K562 (cell line): ENCODE measurements around the gene CUL9. TPM values are rescaled to one million over a fixed set of nuclear protein-coding genes. Genes with fewer than 3 reads are reported as not detected.

Experiments
- DACH1 ChIP-seq: fragments of 450-650 bp; IDR thresholded peaks from 2 replicates; pipeline ENCODE4 v1.6.1; 2018; ENCODE audit not compliant: partially characterized antibody
- DPF2 ChIP-seq: fragments of 450-650 bp; IDR thresholded peaks from 2 replicates; pipeline ENCODE4 v1.6.1; 2016
- FOXA1 ChIP-seq: fragments of 450-650 bp; IDR thresholded peaks from 2 replicates; pipeline ENCODE4 v1.6.1; 2016; ENCODE audit warnings: mild to moderate bottlenecking, borderline replicate concordance
- GATAD2A ChIP-seq: fragments of 450-650 bp; IDR thresholded peaks from 2 replicates; pipeline ENCODE4 v1.6.1; 2017
- GTF2E2 ChIP-seq: fragments of 200-800 bp; sonication (Bioruptor generic); IDR thresholded peaks from 2 replicates; pipeline ENCODE4 v1.6.1; 2016; ENCODE audit warnings: missing genetic modification characterization, missing compliant biosample characterization
- IRF2 ChIP-seq: sonication (generic); formaldehyde crosslinking; IDR thresholded peaks from 2 replicates; pipeline ENCODE4 v1.8.1; 2022; ENCODE audit warnings: mild to moderate bottlenecking, missing genetic modification reagents
- KAT2B ChIP-seq: IDR thresholded peaks from one replicate; pipeline ENCODE4 v1.6.1; 2012; ENCODE audit warnings: low read depth, mild to moderate bottlenecking, control low read depth, inconsistent platforms, low read length, moderate library complexity
- KDM1A ChIP-seq, 2 experiments: fragments of 450-650 bp; IDR thresholded peaks; 2 replicates each; pipeline ENCODE4 v1.6.1; 2016; ENCODE audit warnings: mild to moderate bottlenecking in 2 of 2
- KHSRP ChIP-seq: fragments of 450-650 bp; IDR thresholded peaks from 2 replicates; pipeline ENCODE4 v1.6.1; 2017
- MTA3 ChIP-seq: fragments of 450-650 bp; formaldehyde crosslinking; IDR thresholded peaks from 2 replicates; pipeline ENCODE4 v1.6.1; 2017; ENCODE audit warnings: mild to moderate bottlenecking, borderline replicate concordance
- PCBP2 ChIP-seq: fragments of 200-400 bp; formaldehyde crosslinking; IDR thresholded peaks from 2 replicates; pipeline ENCODE4 v1.6.1; 2018; ENCODE audit warnings: low read length, low read depth, mild to moderate bottlenecking, moderate library complexity; ENCODE audit not compliant: poor library complexity, severe bottlenecking
- PTTG1 ChIP-seq: fragments of 450-650 bp; IDR thresholded peaks from 2 replicates; pipeline ENCODE4 v1.6.1; 2016; ENCODE audit warnings: low read depth, mild to moderate bottlenecking, missing genetic modification characterization, missing compliant biosample characterization
- RBM17 ChIP-seq: fragments of 200-400 bp; formaldehyde crosslinking; IDR thresholded peaks from 2 replicates; pipeline ENCODE4 v1.6.1; 2017; ENCODE audit warnings: low read depth, mild to moderate bottlenecking, low read length, borderline replicate concordance
- SAP30 ChIP-seq: fragments of 200-600 bp; sonication (generic); IDR thresholded peaks from 2 replicates; pipeline ENCODE4 v1.6.1; 2012; ENCODE audit warnings: borderline replicate concordance, low read depth, mild to moderate bottlenecking, moderate library complexity, low read length, control low read depth, inconsistent platforms; ENCODE audit not compliant: insufficient read depth, poor library complexity, severe bottlenecking
- SIX5 ChIP-seq, 2 experiments: IDR thresholded peaks; 2 replicates each; pipeline ENCODE4 v1.6.1; 2011; ENCODE audit warnings: low read length in 2 of 2, borderline replicate concordance in 1 of 2, low read depth in 1 of 2, mild to moderate bottlenecking in 1 of 2, moderate library complexity in 1 of 2; ENCODE audit not compliant: insufficient read depth in 1 of 2
- SRSF3 ChIP-seq: fragments of 200-400 bp; formaldehyde crosslinking; IDR thresholded peaks from 2 replicates; pipeline ENCODE4 v1.6.1; 2016; ENCODE audit warnings: mild to moderate bottlenecking, low read length, moderate library complexity; ENCODE audit not compliant: insufficient read depth
- SRSF9 ChIP-seq: fragments of 200-400 bp; formaldehyde crosslinking; IDR thresholded peaks from 2 replicates; pipeline ENCODE4 v1.6.1; 2017; ENCODE audit warnings: low read depth, low read length, borderline replicate concordance
- STAT5A ChIP-seq: IDR thresholded peaks from 2 replicates; pipeline ENCODE4 v1.6.1; 2012; ENCODE audit warnings: low read length, inconsistent platforms, borderline replicate concordance
- TAF7 ChIP-seq: fragments of 450-650 bp; IDR thresholded peaks from 2 replicates; pipeline ENCODE4 v1.6.1; 2016; ENCODE audit warnings: missing genetic modification characterization, missing compliant biosample characterization
- TGIF2 ChIP-seq: sonication (generic); formaldehyde crosslinking; IDR thresholded peaks from 2 replicates; pipeline ENCODE4 v1.8.1; 2022; ENCODE audit warnings: mild to moderate bottlenecking, missing genetic modification reagents, moderate library complexity
- ZNF224 ChIP-seq: sonication (generic); formaldehyde crosslinking; IDR thresholded peaks from 2 replicates; pipeline ENCODE4 v1.8.0; 2022; ENCODE audit warnings: mild to moderate bottlenecking, missing genetic modification reagents
- ZNF239 ChIP-seq: fragments of 250-450 bp; sonication (Bioruptor Pico); IDR thresholded peaks from 2 replicates; pipeline ENCODE4 v1.4.0; 2020; ENCODE audit warnings: mild to moderate bottlenecking
- ZNF354B ChIP-seq: fragments of 250-450 bp; sonication (Bioruptor Pico); IDR thresholded peaks from 2 replicates; pipeline ENCODE4 v1.4.0; 2020
- ZNF444 ChIP-seq: fragments of 250-450 bp; sonication (Bioruptor Pico); IDR thresholded peaks from 2 replicates; pipeline ENCODE4 v1.4.0; 2020; ENCODE audit warnings: mild to moderate bottlenecking, moderate library complexity
- ZNF77 ChIP-seq: fragments of 250-450 bp; sonication (Bioruptor Pico); IDR thresholded peaks from 2 replicates; pipeline ENCODE4 v1.5.0; 2020
- polyA plus RNA-seq, 8 experiments: library from polyadenylated mRNA; depleted of rRNA in 4 of 8; stranded (reverse) in 5 of 8; unstranded in 3 of 8; fragments of >200 nt; fragmentation: Nextera tagmentation in 2 of 8; fragmentation: Illumina TruSeq in 1 of 8; extraction: Ambion mirVana in 2 of 8; extraction: Trizol in 1 of 8; gene quantifications; 2 replicates each; pipeline versions ENCODE4 v1.2.1 to v1.2.3, GENCODE V29; 2011 to 2014; ENCODE audit warnings: inconsistent platforms in 1 of 8, missing spikeins in 1 of 8
- total RNA-seq, 7 experiments: library from RNA; depleted of rRNA in 6 of 7; stranded (reverse); fragments of >200 nt in 6 of 7; fragmentation: Illumina TruSeq in 2 of 7; extraction: Trizol in 2 of 7; gene quantifications; 2 replicates each; pipeline versions ENCODE4 v1.2.1 to v1.2.3, GENCODE V29; 2011 to 2021; ENCODE audit warnings: low replicate concordance in 1 of 7
- TF ChIP-seq, protein P1 (sequence below): fragments of 250-450 bp; sonication (Bioruptor Pico); IDR thresholded peaks from 2 replicates; pipeline ENCODE4 v1.8.0; 2022; ENCODE audit warnings: inconsistent platforms, mild to moderate bottlenecking, moderate library complexity, borderline replicate concordance

The CUL9 gene
- total and polyA plus RNA-seq, 9 of the 15 experiments (the other 6 are each of a cell fraction or from before 2014, with no cell fraction given), result 0.50 to 20.7 (median 6.6) TPM

- TF ChIP-seq TAF7 (tag) (no peak), ZNF354B (CRISPR knock-in tag) (no peak), KHSRP (no peak), DPF2 (no peak), IRF2 (no peak), ZNF444 (CRISPR knock-in tag) (no peak), FOXA1 (no peak), ZNF77 (no peak), PCBP2 (no peak), GATAD2A (no peak), ZNF224 (no peak), GTF2E2 (no peak), SAP30 (no peak), KAT2B (no peak), SIX5 (IDR thresholded peaks at IDR 0.05; ENCODE audit: borderline replicate concordance in 1 of 2, insufficient read depth in 1 of 2, low read depth in 1 of 2, low read length in 2 of 2) (no peak), MTA3 (peak; percentile 66; the same call in 1 of the 2 replicates), STAT5A (no peak), SRSF3 (no peak), SRSF9 (no peak), TGIF2 (no peak), KDM1A (IDR thresholded peaks at IDR 0.05) (no peak), ZNF239 (CRISPR knock-in tag) (no peak), RBM17 (no peak), PTTG1 (tag) (no peak), DACH1 (peak; percentile 25)
- TF ChIP-seq, protein P1, sequence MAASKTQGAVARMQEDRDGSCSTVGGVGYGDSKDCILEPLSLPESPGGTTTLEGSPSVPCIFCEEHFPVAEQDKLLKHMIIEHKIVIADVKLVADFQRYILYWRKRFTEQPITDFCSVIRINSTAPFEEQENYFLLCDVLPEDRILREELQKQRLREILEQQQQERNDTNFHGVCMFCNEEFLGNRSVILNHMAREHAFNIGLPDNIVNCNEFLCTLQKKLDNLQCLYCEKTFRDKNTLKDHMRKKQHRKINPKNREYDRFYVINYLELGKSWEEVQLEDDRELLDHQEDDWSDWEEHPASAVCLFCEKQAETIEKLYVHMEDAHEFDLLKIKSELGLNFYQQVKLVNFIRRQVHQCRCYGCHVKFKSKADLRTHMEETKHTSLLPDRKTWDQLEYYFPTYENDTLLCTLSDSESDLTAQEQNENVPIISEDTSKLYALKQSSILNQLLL (CRISPR knock-in tag), result no peak
Measured at GRCh38 chr6:43143235-43144128, 38.5 kb upstream of the CUL9 start (continued).
